Caco-2 (cell line): Measurements from ENCODE around the gene MAGEB18. TPM values are rescaled to one million over a fixed set of nuclear protein-coding genes. Genes with fewer than 3 reads are reported as not detected.

Experiments used
- Bru-seq: library from RNA; stranded (reverse); fragments of 400-500 nt; gene quantifications from one replicate; lab custom pipeline; 2021; lab: Mats Ljungman, UMichigan
- BruChase-seq, 2 experiments: library from RNA; stranded (reverse); fragments of 400-500 nt; gene quantifications; one replicate each; lab custom pipeline; 2021; lab: Mats Ljungman, UMichigan
- BruUV-seq: library from RNA; stranded (reverse); fragments of 400-500 nt; replicated peaks from 2 replicates; lab custom pipeline; 2021; lab: Mats Ljungman, UMichigan
- CTCF ChIA-PET: fragments of 300-600 bp; sonication (Branson Sonifier 250); formaldehyde crosslinking; loops from one replicate; lab custom pipeline; 2022; ENCODE audit warnings: antibody characterized with exemption; lab: Charles Lee
- POLR2A ChIA-PET: fragments of 300-600 bp; sonication (Branson Sonifier 250); formaldehyde crosslinking; loops from one replicate; lab custom pipeline; 2022; ENCODE audit warnings: antibody characterized with exemption; lab: Charles Lee
- DNase-seq, 2 experiments: peaks; one replicate each; pipeline versions ENCODE4 v3.0.0 to v3.0.0-alpha.2; 2020 to 2022
- H3K27me3 ChIP-seq: replicated peaks from 2 replicates; pipeline ENCODE4 v1.6.0; 2011; ENCODE audit warnings: low read length; ENCODE audit not compliant: control insufficient read depth, insufficient read depth
- H3K36me3 ChIP-seq: 2 replicates; pipeline ENCODE4 v1.5.1; 2011; ENCODE audit warnings: low read length; ENCODE audit not compliant: control insufficient read depth, insufficient read depth
- H3K4me1 ChIP-seq: fragments of 250-450 bp; sonication (Bioruptor Pico); 2 replicates; pipeline ENCODE4 v1.5.1; 2020; ENCODE audit warnings: mild to moderate bottlenecking
- H3K4me3 ChIP-seq: 2 replicates; pipeline ENCODE4 v1.5.1; 2011; ENCODE audit warnings: low read depth, mild to moderate bottlenecking, control low read depth, low read length
- H3K9me3 ChIP-seq: fragments of 250-450 bp; sonication (Bioruptor Pico); 2 replicates; pipeline ENCODE4 v1.5.1; 2020; ENCODE audit warnings: mild to moderate bottlenecking, moderate library complexity
- H3K27ac Mint-ChIP-seq: one replicate; pipeline ENCODE4 v1.8.0; 2022; ENCODE audit warnings: mixed read lengths; ENCODE audit not compliant: unreplicated experiment
- H3K27me3 Mint-ChIP-seq: one replicate; pipeline ENCODE4 v1.8.0; 2022; ENCODE audit warnings: mixed read lengths; ENCODE audit not compliant: insufficient read depth, unreplicated experiment
- H3K36me3 Mint-ChIP-seq: one replicate; pipeline ENCODE4 v1.8.0; 2022; ENCODE audit warnings: mild to moderate bottlenecking, mixed read lengths; ENCODE audit not compliant: insufficient read depth, unreplicated experiment
- H3K4me1 Mint-ChIP-seq: one replicate; pipeline ENCODE4 v1.8.0; 2022; ENCODE audit warnings: low read depth, mixed read lengths; ENCODE audit not compliant: unreplicated experiment
- H3K4me3 Mint-ChIP-seq: one replicate; pipeline ENCODE4 v1.8.0; 2022; ENCODE audit warnings: mild to moderate bottlenecking, moderate library complexity, mixed read lengths; ENCODE audit not compliant: unreplicated experiment
- H3K9me3 Mint-ChIP-seq: one replicate; pipeline ENCODE4 v1.8.0; 2022; ENCODE audit warnings: mixed read lengths; ENCODE audit not compliant: unreplicated experiment
- CTCF ChIP-seq, 2 experiments: fragments of 200-600 bp in 1 of 2; IDR thresholded peaks; 1 replicate in 1 of 2; 2 replicates in 1 of 2; pipeline versions ENCODE4 v1.5.1 to v1.8.0; 2011 to 2022; ENCODE audit warnings: antibody characterized with exemption in 1 of 2, control low read depth in 1 of 2, inconsistent platforms in 1 of 2, low read depth in 1 of 2, low read length in 1 of 2, mild to moderate bottlenecking in 1 of 2, moderate library complexity in 1 of 2; ENCODE audit not compliant: insufficient read depth in 1 of 2, severe bottlenecking in 1 of 2, unreplicated experiment in 1 of 2
- intact Hi-C: fragments of 100-400 bp; cut with micrococcal nuclease; formaldehyde crosslinking; loops from one replicate; pipeline ENCODE4 v1.10.0; 2022; ENCODE audit not compliant: unreplicated experiment
- long read RNA-seq: library from polyadenylated mRNA; stranded (forward); transcript quantifications from one replicate; pipeline ENCODE4 v2.0.0, GENCODE V29; 2022
- total RNA-seq: library from RNA; stranded (reverse); gene quantifications from 2 replicates; pipeline ENCODE4 v1.2.3, GENCODE V29; 2022

MAGEB18 gene
- total RNA-seq (not detected in 2 replicates), Bru-seq, nascent RNA (not detected), BruChase-seq, experiment 1, labeled RNA remaining after a 2-hour chase (not detected), BruChase-seq, experiment 2, labeled RNA remaining after a 6-hour chase (not detected)
- long read RNA-seq = 0 reads

- H3K27me3 ChIP-seq = no peaks in the 10 kb centered on the region
- no peaks in the 10 kb centered on the region for H3K9me3 Mint-ChIP-seq
- TF ChIP-seq CTCF (IDR thresholded peaks at IDR 0.05; ENCODE audit: insufficient read depth in 1 of 2, low read depth in 1 of 2, low read length in 1 of 2, severe bottlenecking in 1 of 2, unreplicated experiment in 1 of 2) = no peak
- CTCF ChIA-PET = no interaction called here
- POLR2A ChIA-PET = no interaction called here
- no peaks in the 10 kb centered on the region for H3K4me1 Mint-ChIP-seq
- H3K9me3 ChIP-seq = no peaks in the 10 kb centered on the region
- no peak within 1 kb of the TSS for H3K27ac Mint-ChIP-seq
- H3K4me3 ChIP-seq = no peak within 1 kb of the TSS
- BruUV-seq = no TSS peak
- no peaks in the 10 kb centered on the region for H3K4me1 ChIP-seq
- no peaks in the 10 kb centered on the region for H3K27me3 Mint-ChIP-seq
- intact Hi-C loops = no loop called here
- H3K36me3 ChIP-seq = no peaks in the 10 kb centered on the region
- no peak for DNase-seq
- no peak within 1 kb of the TSS for H3K4me3 Mint-ChIP-seq
- H3K36me3 Mint-ChIP-seq = no peaks in the 10 kb centered on the region
Measured at GRCh38 chrX:26138274-26138673, at the start of gene MAGEB18. TSS of gene MAGEB18 (plus strand) at chrX:26138343. CDS start at chrX:26138986, 643 bp downstream.

DNA sequence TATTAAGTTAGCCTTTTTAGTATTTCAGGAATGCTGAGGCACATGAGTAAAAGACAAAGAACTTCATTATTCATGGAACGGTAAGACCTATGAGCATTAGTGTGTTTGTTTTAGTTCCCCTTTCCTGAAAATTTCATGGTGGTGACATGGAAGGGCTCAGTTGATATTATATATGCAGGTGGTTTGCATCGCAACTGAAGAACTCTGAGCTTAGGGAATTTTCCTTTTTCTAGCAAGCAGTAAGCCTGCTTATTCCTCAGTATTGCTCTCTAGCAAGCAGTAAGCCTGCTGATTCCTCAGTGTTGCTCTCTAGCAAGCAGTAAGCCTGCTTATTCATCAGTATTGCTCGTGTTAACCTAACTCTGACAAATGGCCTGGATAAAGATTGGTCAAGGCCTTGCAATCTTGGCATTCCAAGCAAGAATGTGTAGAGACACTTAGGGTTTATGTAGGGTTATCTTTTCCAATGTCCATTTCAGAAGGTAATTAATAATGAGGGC is 37.7 kb upstream of the MAGEB18 start:
- H3K4me1 Mint-ChIP-seq = no peaks in the 10 kb centered on the region
- intact Hi-C loops = no loop called here
- no peaks in the 10 kb centered on the region for H3K4me1 ChIP-seq
- H3K36me3 ChIP-seq = no peaks in the 10 kb centered on the region
- H3K27me3 Mint-ChIP-seq = no peaks in the 10 kb centered on the region
- no peaks in the 10 kb centered on the region for H3K9me3 Mint-ChIP-seq
- DNase-seq = no peak
- CTCF ChIA-PET = no interaction called here
- POLR2A ChIA-PET = no interaction called here
- H3K4me3 Mint-ChIP-seq = no peak overlapping the region
- no peaks in the 10 kb centered on the region for H3K9me3 ChIP-seq
- H3K36me3 Mint-ChIP-seq = no peaks in the 10 kb centered on the region
- no peak overlapping the region for H3K27ac Mint-ChIP-seq
- no peak overlapping the region for H3K4me3 ChIP-seq
- TF ChIP-seq CTCF (IDR thresholded peaks at IDR 0.05; ENCODE audit: insufficient read depth in 1 of 2, low read depth in 1 of 2, low read length in 1 of 2, severe bottlenecking in 1 of 2, unreplicated experiment in 1 of 2) = no peak
- no TSS peak for BruUV-seq
- H3K27me3 ChIP-seq = no peaks in the 10 kb centered on the region

- H3K9me3 ChIP-seq = no peaks in the 10 kb centered on the region
- H3K9me3 Mint-ChIP-seq = no peaks in the 10 kb centered on the region
- no peak overlapping the region for H3K4me3 ChIP-seq
Measured at GRCh38 chrX:26109142-26109541, 29.0 kb upstream of the MAGEB18 start.

More at GRCh38 chrX:26109142-26109541, 29.0 kb upstream of the MAGEB18 start:
- Mint-ChIP-seq H3K36me3 (no peaks in the 10 kb centered on the region), H3K4me3 (no peak overlapping the region), H3K27ac (no peak overlapping the region), H3K27me3 (no peaks in the 10 kb centered on the region), H3K4me1 (no peaks in the 10 kb centered on the region)
- no peak for DNase-seq
- intact Hi-C loops = no loop called here
- ChIA-PET POLR2A (no interaction called here), CTCF (no interaction called here)
- Histone ChIP-seq H3K36me3 (no peaks in the 10 kb centered on the region), H3K4me1 (no peaks in the 10 kb centered on the region), H3K27me3 (no peaks in the 10 kb centered on the region)
- no peak for TF ChIP-seq CTCF (IDR thresholded peaks at IDR 0.05; ENCODE audit: insufficient read depth in 1 of 2, low read depth in 1 of 2, low read length in 1 of 2, severe bottlenecking in 1 of 2, unreplicated experiment in 1 of 2)
- BruUV-seq = no TSS peak
